GM18498 (cell line): ENCODE measurements around the gene SEC31A.
"Not testable (repeated sequence)": the region's sequence is repeated elsewhere in the genome, so short reads cannot be mapped to it uniquely, and the experiment has no call there.

Source experiments
- ATAC-seq: cut with Tn5 transposase; IDR thresholded peaks from one replicate; pipeline ENCODE4 v1.9.1; 2021; ENCODE audit warnings: mild to moderate bottlenecking, moderate library complexity; ENCODE audit not compliant: unreplicated experiment

The SEC31A gene, protein sequence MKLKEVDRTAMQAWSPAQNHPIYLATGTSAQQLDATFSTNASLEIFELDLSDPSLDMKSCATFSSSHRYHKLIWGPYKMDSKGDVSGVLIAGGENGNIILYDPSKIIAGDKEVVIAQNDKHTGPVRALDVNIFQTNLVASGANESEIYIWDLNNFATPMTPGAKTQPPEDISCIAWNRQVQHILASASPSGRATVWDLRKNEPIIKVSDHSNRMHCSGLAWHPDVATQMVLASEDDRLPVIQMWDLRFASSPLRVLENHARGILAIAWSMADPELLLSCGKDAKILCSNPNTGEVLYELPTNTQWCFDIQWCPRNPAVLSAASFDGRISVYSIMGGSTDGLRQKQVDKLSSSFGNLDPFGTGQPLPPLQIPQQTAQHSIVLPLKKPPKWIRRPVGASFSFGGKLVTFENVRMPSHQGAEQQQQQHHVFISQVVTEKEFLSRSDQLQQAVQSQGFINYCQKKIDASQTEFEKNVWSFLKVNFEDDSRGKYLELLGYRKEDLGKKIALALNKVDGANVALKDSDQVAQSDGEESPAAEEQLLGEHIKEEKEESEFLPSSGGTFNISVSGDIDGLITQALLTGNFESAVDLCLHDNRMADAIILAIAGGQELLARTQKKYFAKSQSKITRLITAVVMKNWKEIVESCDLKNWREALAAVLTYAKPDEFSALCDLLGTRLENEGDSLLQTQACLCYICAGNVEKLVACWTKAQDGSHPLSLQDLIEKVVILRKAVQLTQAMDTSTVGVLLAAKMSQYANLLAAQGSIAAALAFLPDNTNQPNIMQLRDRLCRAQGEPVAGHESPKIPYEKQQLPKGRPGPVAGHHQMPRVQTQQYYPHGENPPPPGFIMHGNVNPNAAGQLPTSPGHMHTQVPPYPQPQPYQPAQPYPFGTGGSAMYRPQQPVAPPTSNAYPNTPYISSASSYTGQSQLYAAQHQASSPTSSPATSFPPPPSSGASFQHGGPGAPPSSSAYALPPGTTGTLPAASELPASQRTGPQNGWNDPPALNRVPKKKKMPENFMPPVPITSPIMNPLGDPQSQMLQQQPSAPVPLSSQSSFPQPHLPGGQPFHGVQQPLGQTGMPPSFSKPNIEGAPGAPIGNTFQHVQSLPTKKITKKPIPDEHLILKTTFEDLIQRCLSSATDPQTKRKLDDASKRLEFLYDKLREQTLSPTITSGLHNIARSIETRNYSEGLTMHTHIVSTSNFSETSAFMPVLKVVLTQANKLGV

DNA sequence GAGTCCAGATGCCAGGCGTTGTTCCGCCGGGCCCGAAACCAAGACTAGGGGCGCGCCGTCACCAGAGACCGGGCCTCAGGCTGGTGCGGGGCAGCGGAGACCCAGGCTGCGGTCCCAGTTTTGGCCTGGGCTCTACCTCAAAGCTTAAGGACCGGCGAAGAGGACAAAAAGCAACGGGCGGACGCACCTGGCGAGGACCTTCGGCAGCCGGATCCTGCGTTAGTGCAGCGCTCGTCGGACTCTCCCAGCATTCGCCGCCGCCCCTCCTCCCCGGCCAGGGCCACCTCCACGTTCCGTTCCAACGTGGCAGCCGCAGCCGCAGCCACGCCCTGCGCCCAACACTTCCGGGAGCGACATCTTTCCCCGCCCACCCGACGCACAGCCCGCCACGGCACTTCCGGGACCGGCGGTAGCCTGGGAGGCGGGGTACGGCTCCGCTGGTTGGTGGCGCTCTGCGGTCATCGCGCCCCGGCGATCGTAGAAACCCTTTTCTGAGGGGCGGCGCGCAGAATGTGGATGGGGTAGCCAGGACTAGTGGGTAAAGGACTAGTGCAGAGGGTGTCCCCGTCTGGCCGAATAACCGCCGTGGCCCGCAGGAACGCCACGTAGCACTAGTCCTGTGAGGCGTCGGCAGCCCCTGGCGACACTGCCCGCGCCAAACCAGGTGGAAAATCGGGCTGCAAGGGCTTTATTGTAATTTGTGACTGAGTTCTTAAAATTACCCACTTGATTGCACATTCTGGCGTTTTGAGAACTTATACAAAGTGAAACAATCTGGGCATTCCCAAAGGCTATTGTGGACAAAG, at the start of gene SEC31A:
SEC31A (minus strand) TSS at position 253 of the 806 bp plus-strand sequence. CDS start 9,217 bp downstream, outside the sequence.
- peak; percentile 94 for ATAC-seq

DNA sequence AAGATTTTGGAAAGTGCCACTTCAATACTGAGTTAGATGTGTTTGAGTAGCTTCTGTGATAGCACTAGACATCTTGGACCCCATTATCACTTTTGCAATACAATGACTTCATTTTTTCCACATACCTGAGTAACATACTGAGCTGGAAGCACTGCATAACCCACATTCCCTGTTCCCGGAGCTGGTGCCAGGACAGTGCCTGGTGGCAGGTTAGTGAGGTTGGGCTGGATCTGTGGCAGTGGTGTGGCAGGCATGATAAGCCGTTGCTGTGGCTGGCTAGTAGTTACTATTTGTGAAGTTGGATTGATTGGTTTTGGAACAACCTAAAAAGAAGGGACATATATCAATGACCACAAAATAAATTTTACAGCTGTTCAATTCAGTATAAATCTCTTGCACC, 48.5 kb upstream of the SEC31A start:
- no peak for ATAC-seq

DNA sequence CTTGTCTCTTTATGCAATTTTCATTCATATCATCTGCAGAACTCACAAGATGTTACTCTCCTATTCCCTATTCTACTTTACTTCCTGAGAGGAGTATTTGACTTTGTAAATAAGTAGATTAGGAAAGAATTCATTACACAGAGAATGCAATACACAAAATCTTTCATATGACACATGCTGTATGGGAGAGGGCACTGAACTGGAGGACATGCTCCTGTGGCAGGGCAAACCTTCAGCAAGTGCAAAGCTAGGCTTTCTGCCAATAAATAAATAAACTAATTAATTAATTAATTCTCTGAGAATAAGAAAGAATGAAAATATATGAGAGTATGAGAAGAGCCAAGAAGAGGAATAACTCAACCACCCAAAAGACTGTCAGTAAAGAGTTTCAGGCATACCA, 43.5 kb upstream of the SEC31A start:
- ATAC-seq: no peak

DNA sequence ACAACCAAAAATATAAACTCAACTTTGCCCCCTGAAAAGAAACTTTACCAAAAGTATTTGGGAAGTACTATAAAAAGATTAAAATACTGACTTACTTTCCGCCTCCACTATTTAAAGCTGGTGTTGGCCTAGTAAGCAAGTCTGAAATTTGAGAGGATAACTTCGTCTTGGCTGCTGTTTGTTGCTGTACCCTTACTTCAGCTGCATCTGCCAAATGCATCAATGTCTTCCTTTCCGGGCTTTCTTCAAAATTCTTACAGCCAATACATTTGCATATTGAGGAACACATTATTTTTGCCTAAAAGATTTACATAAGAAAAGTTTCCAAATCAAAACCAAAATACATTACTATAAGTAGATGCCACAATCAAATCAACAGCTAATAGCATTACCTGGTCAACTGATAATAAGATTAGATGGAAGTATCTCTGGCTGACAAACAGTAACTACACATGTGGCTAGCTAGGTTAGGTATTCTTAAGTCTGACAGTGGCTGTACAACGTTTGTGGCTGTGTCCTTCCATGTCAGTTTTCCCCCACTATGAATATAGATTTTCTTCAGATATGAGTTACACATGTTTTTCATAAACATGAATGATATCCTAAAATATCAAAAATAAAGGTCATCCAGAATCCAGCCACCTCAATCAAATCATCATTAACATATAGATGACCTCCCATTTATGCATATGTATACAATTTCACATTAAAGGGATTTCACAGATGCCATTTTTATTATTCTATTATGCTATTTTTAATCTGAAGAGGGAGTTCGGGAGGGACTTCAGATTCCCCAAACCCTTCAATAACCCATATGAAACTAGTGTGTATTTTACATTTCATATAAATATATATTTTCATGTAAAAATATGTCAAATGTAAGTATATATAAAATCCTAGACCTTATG, 40.1 kb upstream of the SEC31A start:
- no peak for ATAC-seq

DNA sequence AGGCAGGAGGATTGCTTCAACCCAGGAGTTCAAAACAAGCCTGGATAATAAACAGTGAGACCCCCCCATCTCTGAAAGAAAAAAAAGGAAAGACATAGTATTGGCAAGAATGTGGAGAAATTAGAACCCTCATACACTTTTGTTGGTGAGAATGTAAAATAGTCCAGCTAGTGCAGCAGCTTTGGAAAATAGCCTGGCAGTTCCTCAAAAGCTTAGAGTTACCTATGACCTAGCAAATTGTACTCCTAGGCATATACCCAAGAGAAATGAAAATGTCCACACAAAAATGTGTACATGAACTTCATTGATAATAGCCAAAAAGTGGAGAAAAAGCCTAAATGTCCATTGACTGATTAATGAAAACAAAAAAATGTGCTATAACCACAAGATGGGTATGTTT, 30.8 kb upstream of the SEC31A start:
- no peak for ATAC-seq

DNA sequence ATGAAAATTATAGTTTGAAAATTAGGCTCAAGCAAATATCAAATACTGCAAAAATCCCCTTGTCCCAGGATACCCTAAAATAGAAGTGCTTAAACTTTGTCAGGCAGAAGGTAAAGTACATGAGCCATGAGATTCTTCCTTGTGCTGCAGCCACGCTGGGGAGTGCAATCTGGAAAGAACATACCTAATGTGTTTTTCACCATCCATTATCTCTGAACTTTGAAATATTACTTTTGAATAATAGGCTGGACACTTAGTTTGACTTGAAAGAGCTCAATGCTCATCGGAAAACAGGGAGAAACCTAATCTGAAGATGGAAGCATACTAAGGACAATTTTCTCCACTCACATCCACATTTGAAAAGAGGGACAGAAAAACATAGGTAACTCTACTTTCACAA, 28.4 kb upstream of the SEC31A start:
- no peak for ATAC-seq

DNA sequence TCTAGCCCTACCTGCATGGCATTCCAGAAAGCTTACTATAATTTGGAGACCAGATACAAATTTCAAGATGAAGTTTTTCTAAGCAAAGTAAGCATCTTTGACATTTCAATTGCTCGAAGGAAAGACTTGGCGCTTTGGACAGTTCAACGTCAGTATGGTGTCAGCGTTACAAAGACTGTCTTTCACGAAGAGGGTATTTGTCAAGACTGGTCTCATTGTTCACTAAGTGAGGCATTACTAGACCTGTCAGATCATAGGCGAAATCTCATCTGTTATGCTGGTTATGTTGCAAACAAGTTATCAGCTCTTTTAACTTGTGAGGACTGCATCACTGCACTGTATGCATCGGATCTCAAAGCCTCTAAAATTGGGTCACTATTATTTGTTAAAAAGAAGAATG, 27.1 kb upstream of the SEC31A start:
- no peak for ATAC-seq

DNA sequence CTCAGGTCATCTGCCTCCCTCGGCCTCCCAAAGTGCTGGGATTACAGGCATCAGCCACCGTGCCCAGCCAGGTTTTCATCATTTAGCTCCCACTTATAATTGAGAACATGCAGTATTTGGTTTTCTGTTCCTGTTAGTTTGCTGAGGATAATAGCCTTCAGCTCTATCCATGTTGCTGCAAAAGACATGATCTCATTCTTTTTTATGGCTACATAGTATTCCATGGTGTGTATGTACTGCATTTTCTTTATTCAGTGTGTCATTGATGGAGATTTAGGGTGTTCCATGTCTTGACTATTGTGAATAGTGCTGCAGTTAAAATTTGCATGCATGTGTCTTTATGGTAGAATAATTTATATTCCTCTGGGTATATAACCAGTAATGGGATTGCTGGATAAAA, 23.0 kb upstream of the SEC31A start:
- not testable (repeated sequence) for ATAC-seq

DNA sequence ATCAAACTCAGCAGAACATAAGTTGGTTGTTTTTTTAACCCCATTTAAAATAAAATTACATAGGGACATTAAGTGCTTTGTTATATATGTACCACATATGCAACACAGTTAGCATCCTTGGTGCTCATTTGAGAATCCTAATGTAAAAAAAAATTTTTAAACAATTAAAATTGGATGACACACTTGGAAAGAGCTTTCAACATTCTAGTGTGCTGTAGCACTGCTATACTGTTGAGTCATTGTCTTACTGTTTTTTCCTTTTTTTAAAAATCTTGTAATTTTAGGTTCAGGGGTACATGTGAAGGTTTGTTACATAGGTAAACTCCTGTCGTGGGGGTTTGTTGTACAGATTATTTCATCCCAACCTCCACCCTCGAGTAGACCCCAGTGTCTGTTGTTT, 22.4 kb upstream of the SEC31A start:
- no peak for ATAC-seq

DNA sequence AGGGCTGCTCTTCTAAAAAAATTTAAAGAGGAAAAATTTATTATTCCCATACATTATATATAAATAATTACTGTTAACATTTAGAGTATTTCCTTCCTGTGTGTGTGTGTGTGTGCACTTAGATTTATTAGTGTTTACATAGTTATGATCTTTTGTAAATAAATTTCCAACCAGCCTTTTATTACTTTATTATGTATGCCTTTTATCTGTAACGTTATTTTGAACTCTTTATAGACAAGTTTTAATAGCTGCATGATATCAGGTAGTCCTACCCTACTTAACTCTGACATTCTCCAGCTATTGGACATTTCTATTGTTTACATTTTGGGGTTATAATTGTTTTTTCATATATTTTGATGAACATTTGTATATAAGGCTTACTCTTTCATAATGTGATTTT, 18.4 kb upstream of the SEC31A start:
- ATAC-seq: no peak

DNA sequence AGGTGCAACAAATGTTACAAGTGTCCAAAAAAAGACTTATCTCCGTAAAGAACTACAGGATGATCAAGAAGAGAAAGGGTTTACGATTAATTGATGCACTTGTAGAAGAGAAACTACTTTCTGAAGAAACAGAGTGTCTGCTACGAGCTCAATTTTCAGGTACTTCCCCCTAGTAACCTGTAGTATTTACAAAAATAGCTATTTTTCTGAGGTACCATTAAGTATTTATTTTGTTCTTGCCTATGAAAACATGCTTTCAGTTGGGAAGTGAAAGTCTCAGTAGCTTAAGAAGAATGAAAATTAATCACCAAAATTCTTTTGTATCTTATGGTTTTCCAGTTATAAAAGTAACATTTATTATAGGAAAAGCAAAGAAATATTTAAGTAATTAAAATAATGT, 15.5 kb upstream of the SEC31A start:
- peak; percentile 52 for ATAC-seq

DNA sequence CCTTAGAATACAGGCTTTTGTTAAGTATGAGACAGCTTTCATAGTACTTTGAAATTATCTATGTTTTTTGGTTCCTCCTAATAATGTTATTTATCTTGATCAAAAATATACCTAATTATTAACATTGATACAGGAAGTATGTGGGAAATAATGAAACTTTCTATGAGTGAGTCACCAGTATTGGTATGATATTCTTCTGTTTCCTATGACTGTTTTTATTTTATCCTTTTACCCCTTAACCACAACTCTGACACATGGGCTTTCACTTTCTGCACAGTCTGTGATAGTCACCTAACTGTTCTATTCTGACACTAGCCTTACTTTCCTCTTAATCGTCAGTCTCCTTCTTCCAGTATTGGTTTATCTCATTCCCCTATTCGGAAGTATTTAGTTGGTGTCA, 14.3 kb upstream of the SEC31A start:
- ATAC-seq: peak; percentile 45

DNA sequence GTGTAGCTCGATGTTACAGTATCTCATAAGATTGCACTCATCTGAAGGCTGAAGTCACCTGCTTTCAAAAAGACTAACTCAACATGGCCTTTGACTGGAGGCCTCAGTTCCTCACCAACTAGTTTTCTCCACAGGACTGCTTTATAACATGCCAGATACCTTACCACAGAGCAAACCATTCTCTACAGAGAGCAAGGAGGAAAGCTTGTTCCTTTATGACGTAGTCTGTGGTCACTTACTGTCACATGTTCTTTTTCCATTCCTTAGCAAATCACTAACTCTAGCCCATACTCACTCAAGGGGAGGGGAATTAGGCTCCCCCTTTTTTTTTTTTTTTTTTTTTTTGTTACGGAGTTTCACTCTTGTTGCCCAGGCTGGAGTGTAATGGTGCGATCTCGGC, 12.8 kb upstream of the SEC31A start:
- no peak for ATAC-seq

DNA sequence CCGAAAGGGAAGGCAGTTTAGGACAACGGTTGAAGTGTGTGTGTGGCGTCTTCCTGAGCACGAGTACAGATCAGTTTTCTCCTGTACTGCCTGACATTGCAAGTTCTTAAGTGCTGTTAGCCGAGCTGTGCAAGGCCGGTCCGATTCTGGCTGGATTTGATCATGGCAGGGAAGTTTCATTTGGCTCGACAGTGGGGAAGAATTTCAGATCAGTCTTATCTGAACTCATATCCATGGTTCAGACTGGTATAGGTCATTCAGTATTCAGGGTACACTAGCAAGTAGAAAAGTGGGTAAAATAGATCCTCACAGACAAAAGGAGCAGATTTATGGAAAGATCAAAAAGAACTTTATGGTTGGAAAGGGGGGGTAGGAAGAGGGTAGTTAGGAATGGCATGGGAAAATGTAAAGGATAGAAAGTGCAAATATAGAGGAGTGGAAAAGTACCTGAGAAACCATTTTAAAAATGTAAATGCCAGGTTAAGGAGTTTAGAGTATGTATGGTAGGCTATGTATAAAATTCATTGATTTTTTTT, 10.3 kb upstream of the SEC31A start:
- ATAC-seq: no peak

DNA sequence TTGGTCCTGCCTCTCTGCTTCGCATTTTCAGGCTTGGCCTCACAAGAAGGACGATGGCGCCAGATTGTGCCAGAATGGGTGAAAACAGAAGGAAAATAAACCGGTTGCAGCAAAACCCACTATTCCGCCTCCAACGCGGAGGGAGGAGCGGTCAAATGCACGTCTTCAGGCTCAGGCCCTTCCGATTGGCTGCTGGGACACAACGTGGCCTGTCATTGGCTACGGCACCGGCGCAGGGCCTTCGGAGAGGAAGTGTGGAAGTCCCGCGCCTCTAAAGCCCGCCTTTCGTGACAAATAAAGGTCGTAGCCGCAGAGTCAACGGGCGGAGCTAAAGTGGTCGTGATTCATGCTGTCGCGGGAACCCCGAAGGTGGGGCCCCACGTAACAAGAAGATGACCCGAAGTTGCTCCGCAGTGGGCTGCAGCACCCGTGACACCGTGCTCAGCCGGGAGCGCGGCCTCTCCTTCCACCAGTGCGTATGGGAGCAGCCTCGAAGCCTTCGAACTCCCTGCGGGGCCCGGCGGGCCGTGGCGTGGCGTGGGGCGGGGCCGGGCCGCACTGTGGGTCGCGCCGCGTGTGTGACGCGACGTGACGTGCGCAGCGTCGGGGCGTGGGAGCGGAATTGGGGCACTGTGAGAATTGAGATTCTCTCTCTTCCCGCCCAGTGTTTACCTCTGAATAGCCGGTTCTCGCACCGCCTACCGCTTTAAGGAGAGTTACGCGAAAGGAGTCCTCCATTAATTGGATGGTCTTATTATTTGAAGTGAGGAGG, 9.6 kb upstream of the SEC31A start, which contains the start of gene THAP9:
THAP9 (plus strand) TSS at position 325 of the 772 bp plus-strand sequence; CDS start at position 393, 68 bp downstream.
- ATAC-seq: peak; percentile 92

DNA sequence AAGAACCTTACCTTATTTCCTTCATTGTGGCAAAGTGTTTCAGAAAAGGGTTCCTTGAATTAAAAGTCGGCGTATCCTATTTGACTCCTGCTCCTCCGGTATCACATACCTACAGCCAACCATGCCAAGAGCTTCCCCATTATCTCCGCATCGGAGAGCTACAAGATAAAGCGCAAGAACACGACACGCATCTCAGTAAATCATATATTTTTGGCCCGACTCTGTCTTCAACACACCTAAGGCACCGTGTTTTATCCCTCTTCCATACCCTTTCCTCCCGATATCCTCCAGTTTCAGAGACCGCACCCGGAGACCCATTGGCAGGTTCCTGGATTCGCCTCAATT, 9.1 kb upstream of the SEC31A start:
- peak; percentile 4 for ATAC-seq

DNA sequence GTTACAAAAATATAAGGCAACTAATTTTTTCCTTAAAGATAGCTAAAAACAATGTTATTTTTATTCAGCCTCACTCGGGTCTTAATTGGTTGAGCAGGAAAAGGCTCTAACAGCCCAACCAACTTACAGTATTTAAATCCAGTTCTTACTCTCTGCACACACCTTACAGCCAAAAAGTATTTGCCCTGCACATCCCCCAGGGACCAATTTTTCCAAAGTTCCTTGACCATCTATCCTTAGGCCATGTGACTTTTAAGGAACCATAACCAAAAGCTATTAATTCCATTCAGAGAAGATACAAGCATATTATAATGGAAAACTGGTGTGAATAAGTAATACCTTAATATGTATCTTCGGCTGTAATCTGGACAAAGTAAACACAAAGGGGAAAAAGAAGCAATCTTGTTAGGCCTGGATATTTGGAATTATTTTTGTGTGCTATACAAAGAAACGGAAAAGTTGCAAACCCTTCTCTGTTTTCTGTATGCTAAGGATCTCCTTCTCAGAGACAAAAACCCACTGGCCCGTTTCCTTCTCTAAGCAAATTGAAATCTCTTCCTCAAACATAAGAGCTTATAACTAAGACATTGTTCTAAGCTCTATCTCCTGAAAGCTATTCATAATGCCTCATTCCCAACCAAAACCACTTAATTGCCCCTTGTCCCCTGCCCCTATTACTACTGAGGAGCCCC, 8.6 kb upstream of the SEC31A start:
- no peak for ATAC-seq
